GM19099 (cell line): ENCODE data around the gene ABCA1.

Experiments
- POLR2A ChIP-seq: IDR thresholded peaks from 3 replicates; pipeline ENCODE4 v1.6.1; 2011; ENCODE audit warnings: low read depth; ENCODE audit not compliant: insufficient read length; ENCODE audit errors: extremely low read depth

Gene ABCA1

DNA sequence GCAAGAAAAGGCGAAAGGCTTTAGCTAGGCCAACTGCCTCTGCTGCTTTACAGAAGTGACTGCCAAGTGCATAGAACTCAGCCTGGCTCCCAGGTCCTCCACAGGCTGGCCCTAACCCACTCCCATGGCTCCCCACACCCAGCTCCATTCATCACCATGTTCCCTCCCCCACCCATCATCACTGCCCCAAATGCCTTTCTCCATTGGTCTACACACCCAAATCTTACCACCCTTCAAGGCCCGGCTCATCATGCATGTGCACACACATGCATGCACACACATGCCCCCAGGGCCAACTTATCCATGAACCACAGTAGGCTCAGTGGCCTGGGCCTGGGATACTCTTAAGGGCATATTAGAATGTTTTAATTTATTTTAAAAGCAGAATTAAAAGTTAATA, 44.8 kb downstream of the ABCA1 start:
- no peak for TF ChIP-seq POLR2A

DNA sequence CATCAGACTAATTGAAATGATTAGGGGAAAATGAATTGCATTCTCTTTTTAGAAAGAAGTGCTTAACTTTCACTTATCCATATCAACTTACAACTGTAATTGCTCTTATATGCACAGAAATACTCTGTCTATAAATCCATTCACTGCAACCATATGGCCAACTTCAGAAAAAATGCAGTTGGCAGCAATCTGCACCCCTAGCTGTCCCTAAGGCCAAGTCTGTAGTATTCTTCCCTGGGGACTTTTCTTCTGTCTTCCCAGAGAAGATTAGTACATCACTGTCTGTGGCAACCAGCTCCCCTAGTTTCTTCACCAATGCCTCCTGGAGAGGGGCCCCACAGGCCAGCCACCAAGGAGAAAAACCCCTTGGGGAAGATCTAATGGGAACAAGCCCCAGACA, 45.4 kb downstream of the ABCA1 start:
- TF ChIP-seq POLR2A, result no peak

GRCh38 chr9:104882086-104882485, 45.9 kb downstream of the ABCA1 start:
- TF ChIP-seq POLR2A, result no peak

DNA sequence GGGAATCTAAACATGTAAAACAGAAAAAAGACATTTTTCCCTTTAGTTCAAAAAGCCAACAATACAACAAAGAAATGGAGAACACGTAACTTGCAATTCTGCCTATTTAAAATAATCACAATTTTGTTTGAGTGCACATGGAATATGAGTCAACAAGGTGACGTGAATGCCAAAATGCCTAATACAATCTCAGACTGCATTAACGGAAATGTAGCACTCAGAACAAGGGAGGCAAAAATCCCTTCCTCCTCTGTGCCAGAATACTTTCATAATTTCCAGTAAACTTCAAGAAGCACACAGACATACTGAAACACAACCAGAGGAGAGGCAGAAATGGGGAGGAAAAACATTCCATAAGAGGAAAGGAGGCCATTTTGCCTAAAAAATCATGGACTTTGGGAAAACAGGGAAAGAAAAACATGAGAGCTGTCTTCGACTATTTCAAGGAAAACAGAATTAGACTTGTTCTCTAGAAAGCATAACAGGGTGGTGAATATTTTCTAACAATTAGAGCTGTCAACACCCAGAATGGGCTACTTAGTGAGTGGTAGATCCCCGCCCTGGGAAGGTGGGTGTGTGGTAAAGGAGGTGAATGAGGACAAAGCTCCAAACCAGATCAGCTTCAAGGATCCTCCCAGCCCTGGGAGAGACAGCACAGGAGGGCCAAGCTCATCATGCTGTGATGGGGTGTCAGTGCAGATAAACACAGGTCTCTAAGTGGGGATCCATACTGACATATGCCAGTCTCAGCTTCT, 48.2 kb downstream of the ABCA1 start:
- TF ChIP-seq POLR2A, result no peak

GRCh38 chr9:104876587-104876986, 51.4 kb downstream of the ABCA1 start:
- TF ChIP-seq POLR2A, result no peak

DNA sequence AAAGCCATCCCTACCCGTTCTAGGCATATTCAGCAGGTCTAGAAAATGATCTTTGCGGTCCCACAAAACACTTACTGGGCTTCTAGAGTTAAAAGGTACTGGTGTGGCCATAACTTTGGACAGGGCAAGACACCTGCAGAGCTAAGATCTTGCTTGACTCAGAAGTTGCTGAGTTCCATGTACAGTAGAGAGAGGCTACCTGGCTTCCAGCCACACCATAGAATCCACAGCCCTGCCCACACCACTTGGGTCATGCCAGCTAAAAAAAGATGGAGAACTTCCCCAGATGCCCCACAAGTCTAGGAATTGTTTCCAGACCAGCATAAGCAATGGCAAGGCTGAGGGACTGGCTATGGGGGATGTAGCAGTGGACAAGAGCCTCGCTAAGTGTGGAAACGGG, 52.1 kb downstream of the ABCA1 start:
- TF ChIP-seq POLR2A, result no peak

GRCh38 chr9:104875320-104875719, 52.6 kb downstream of the ABCA1 start:
- TF ChIP-seq POLR2A, result no peak

DNA sequence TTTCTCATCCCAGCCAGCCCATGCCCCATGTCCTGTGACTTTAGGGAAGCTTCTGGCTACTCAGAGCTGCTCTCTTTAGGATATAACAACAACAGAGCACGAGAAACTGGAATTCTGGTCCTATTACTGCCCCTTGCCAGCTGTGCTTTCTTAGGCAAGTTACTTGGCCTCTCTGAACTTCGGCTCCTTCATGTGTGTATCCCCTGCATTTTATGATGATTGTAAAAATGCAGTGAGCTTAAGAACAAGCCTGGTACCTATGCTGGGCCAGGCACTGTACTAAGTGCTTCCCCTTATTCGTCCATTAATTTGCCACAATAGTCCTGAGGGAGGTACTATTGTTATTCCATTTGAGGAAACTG, 54.5 kb downstream of the ABCA1 start:
- TF ChIP-seq POLR2A, result no peak

DNA sequence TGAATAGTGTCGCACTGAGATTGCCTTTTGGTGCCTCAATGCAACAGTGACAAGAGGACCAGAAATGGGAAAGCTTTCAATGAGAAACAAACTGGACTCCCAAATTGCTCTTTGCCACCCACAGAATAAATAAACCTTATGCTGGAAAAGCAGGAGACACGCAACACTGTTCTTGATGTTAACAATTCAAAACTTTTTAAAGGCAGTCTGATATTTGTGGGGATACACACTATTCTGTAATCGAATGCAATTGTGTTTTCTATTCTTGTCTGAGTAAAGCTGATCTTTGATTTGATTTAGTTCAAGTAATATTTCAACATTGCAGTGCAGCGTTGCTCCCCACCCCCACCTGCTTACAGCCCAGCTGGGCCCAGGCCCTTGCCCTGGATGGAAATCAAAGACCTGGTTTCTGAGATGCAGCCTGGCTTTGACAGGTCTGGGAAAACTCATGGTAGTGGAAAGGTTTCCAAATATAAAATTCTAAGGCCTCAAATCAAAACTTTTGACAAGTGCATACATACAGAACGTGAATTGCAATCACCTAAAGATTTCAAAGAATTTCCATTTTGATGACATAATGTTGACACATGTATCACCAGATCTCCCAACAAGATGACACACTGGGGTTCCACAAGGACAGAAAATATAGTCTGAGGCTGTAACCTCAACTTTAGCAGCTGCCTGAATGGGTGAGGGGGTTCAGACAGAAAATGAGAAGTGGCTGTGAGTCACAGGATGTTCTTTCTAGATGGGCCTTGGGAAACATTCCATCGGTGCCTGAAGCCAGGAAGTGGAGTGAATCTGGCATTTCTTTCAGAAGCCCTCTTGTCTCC, 55.1 kb downstream of the ABCA1 start:
- TF ChIP-seq POLR2A, result no peak

GRCh38 chr9:104871961-104872527, 55.9 kb downstream of the ABCA1 start:
- TF ChIP-seq POLR2A, result no peak

DNA sequence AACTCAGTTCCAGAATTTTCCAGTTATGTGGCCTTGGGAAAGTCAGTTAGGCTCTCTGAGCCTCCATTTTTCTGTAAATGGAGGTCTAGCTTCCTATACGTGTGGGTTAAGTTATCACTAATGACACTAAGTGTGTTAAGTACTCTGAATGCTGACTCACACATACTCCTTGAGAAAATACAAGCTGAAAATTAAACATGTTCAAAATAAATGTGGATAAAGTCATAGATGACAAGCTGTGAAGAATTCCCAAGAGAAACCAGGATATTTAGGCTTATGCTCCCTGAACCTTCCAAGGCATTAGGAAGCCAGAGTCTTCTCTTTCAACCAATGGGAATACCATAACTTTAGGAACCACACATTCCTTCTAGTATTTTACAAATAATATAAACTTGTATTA, 58.1 kb downstream of the ABCA1 start:
- TF ChIP-seq POLR2A, result no peak

DNA sequence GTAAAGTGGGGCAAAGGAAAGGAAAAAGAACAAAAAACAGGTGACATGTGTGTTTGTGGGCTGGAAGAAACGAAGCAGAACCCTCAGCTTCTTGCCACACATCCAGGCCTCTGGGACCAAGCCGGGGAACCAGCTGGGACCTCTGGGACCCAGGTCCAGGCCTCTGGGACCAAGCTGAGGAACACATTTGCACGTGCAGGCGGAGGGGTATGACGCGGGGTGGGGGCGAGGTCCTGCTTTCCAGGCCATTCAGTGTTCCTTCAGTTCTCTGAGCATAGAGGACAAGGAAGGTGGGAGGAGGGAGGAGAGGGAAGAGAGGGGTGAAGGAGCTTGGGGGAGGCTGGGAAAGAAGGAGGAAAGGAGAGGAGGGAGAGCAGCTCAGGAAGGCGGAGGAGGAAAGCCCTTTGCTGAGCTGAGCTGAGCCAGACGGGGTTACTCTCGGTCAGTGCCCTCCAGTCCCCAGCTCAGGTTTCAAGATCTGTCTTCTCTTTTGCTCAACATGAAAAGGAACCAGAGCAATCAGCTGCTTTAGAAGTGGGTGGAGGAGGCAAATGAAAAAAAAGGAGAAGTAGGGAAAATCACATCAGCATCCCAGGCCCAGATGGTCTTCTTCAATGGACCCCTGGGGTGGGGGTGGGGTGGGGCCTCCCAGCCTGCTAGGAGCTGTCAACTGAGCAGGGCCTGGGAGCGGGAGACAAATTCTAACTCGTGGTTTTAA, 59.1 kb downstream of the ABCA1 start:
- no peak for TF ChIP-seq POLR2A

- no peak for TF ChIP-seq POLR2A
These were observed 59.7 kb downstream of the ABCA1 start for GRCh38 chr9:104868303-104868686.

- TF ChIP-seq POLR2A, result no peak
These were observed 61.8 kb downstream of the ABCA1 start for GRCh38 chr9:104866191-104866590.

DNA sequence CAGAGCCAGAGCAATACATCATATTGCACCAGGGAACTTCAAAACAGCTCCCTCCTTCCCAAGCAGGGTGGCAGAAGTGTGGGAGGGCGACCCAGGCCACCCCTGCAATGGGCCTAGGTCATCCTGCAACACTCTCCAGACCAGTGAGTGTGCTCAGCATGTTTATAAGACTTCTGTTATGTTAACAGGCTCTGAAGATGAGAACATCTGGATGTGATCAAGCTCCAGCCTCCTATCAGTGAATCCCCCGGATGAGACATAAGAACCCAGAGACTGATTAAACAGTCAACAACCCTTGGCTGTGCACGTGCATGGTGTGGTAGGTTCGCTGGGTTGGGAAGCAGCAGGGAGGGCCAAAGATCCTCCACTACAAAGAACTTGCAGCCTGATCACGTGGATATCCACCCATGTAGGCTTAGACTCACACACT, 63.3 kb downstream of the ABCA1 start:
- TF ChIP-seq POLR2A, result no peak

DNA sequence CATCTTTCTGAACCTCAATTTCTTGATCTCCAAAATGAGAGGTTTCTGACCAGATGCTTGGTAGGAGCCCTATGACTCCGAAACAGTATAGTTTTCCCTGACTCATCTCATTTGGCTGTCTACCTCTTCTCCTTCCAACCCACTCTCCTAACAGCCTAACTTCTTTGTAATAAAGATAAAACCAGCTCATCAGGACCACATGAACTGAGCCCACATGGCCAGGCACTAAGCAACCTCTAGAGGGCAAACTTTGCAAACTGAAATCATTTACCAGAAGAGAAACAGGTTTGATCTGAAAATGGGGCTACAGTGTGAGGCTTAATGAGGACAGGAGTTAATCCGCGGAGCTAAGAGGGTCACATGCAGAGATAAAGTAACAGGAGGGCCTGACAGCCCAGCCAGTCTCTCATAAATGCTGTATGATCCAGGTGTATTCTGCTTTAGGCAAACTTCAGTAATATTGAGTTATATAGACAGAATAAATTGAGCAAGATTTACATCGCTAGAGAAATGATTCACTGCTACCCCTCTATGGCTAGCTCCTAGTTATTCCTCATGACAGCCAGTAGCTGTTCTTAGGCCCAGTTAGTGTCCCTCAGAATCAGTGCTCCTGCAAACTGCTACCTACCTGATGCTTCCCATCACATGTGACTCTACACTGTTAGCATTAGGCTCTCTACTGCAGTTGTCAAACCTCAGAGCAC, 64.6 kb downstream of the ABCA1 start:
- TF ChIP-seq POLR2A, result no peak

- no peak for TF ChIP-seq POLR2A
These were observed 66.6 kb downstream of the ABCA1 start for GRCh38 chr9:104861397-104861796.
